T-helper 17 cell (primary cell): ENCODE results near the gene GALNT14. TPM values are rescaled to one million over a fixed set of nuclear protein-coding genes. Genes with fewer than 3 reads are reported as not detected.

Experiments used
- ATAC-seq: fragments of 150-1000 bp; cut with Tn5 transposase; 2 replicates; pipeline ENCODE4 v1.10.0; 2021; ENCODE audit warnings: mild to moderate bottlenecking, moderate library complexity
- DNase-seq, 3 donors: peaks; one replicate each; pipeline versions ENCODE4 v3.0.0 to v3.0.0-alpha.2; 2020 to 2021
- H3K9me3 ChIP-seq: one replicate; pipeline ENCODE4 v1.7.0; 2013; ENCODE audit warnings: low read length, mild to moderate bottlenecking; ENCODE audit not compliant: control insufficient read depth, poor library complexity, severe bottlenecking
- H3K27ac Mint-ChIP-seq: one replicate; pipeline ENCODE4 v1.8.0; 2022; ENCODE audit warnings: mild to moderate bottlenecking, moderate library complexity, mixed read lengths
- H3K27me3 Mint-ChIP-seq: one replicate; pipeline ENCODE4 v1.8.0; 2022; ENCODE audit warnings: mixed read lengths
- H3K36me3 Mint-ChIP-seq: one replicate; pipeline ENCODE4 v1.8.0; 2022; ENCODE audit warnings: low read depth, mixed read lengths
- H3K4me1 Mint-ChIP-seq: one replicate; pipeline ENCODE4 v1.8.0; 2022; ENCODE audit warnings: mild to moderate bottlenecking, mixed read lengths
- H3K4me3 Mint-ChIP-seq: one replicate; pipeline ENCODE4 v1.8.0; 2022; ENCODE audit warnings: mild to moderate bottlenecking, moderate library complexity, mixed read lengths
- total RNA-seq, 4 donors: library from RNA in 2 of 4; stranded (reverse) in 2 of 4; gene quantifications; one replicate each; pipeline ENCODE4 v1.2.3 and lab custom pipeline; 2022 to 2026

The GALNT14 gene
- total RNA-seq, 2 donors from 2014 or later: not detected

- DNase-seq: no peak
- Mint-ChIP-seq H3K27me3 (peaks cover 25% of the 10 kb centered on the region), H3K27ac (no peak overlapping the region), H3K4me1 (peaks cover 3% of the 10 kb centered on the region), H3K4me3 (no peak overlapping the region), H3K36me3 (no peaks in the 10 kb centered on the region)
- ATAC-seq: no peak
- no peaks in the 10 kb centered on the region for H3K9me3 ChIP-seq
Observed at GRCh38 chr2:31090188-31090587, 48.1 kb downstream of the GALNT14 start.

- H3K4me3 Mint-ChIP-seq: no peak overlapping the region
- H3K27ac Mint-ChIP-seq: no peak overlapping the region
- H3K36me3 Mint-ChIP-seq: no peaks in the 10 kb centered on the region
- H3K27me3 Mint-ChIP-seq: peaks cover 29% of the 10 kb centered on the region
- DNase-seq (no peak), ATAC-seq (no peak)
- peaks cover 3% of the 10 kb centered on the region for H3K4me1 Mint-ChIP-seq
- no peaks in the 10 kb centered on the region for H3K9me3 ChIP-seq
Observed at GRCh38 chr2:31089645-31090044, 48.6 kb downstream of the GALNT14 start.

GRCh38 chr2:31088504-31089195 lies 49.6 kb downstream of the GALNT14 start:
- Mint-ChIP-seq H3K4me3 (no peak overlapping the region), H3K36me3 (no peaks in the 10 kb centered on the region), H3K27ac (no peak overlapping the region), H3K4me1 (peaks cover 3% of the 10 kb centered on the region), H3K27me3 (peaks cover 33% of the 10 kb centered on the region)
- DNase-seq: no peak
- no peak for ATAC-seq
- H3K9me3 ChIP-seq: no peaks in the 10 kb centered on the region

- Mint-ChIP-seq H3K36me3 (no peaks in the 10 kb centered on the region), H3K4me1 (peaks cover 3% of the 10 kb centered on the region), H3K27me3 (peaks cover 40% of the 10 kb centered on the region), H3K4me3 (no peak overlapping the region), H3K27ac (no peak overlapping the region)
- no peaks in the 10 kb centered on the region for H3K9me3 ChIP-seq
- ATAC-seq (no peak), DNase-seq (no peak)
Observed at GRCh38 chr2:31087491-31087890, 50.7 kb downstream of the GALNT14 start.

GRCh38 chr2:31086590-31086989 lies 51.6 kb downstream of the GALNT14 start:
- Mint-ChIP-seq H3K4me3 (no peak overlapping the region), H3K27ac (no peak overlapping the region), H3K36me3 (no peaks in the 10 kb centered on the region), H3K27me3 (peaks cover 47% of the 10 kb centered on the region), H3K4me1 (peaks cover 3% of the 10 kb centered on the region)
- no peaks in the 10 kb centered on the region for H3K9me3 ChIP-seq
- ATAC-seq: no peak
- no peak for DNase-seq

- peaks cover under 1% of the 10 kb centered on the region for H3K4me1 Mint-ChIP-seq
- H3K36me3 Mint-ChIP-seq: no peaks in the 10 kb centered on the region
- ATAC-seq (no peak), DNase-seq (no peak)
- H3K4me3 Mint-ChIP-seq: no peak overlapping the region
- peaks cover 63% of the 10 kb centered on the region for H3K27me3 Mint-ChIP-seq
- no peak overlapping the region for H3K27ac Mint-ChIP-seq
- H3K9me3 ChIP-seq: no peaks in the 10 kb centered on the region
Observed at GRCh38 chr2:31083234-31083993, 54.8 kb downstream of the GALNT14 start.

- Mint-ChIP-seq H3K4me3 (no peak overlapping the region), H3K36me3 (peaks cover 4% of the 10 kb centered on the region), H3K4me1 (no peaks in the 10 kb centered on the region), H3K27ac (no peak overlapping the region), H3K27me3 (peaks cover 73% of the 10 kb centered on the region)
- no peaks in the 10 kb centered on the region for H3K9me3 ChIP-seq
- DNase-seq: no peak
- no peak for ATAC-seq
Observed at GRCh38 chr2:31082002-31082401, 56.2 kb downstream of the GALNT14 start.

GRCh38 chr2:31081492-31081891 lies 56.7 kb downstream of the GALNT14 start:
- H3K4me3 Mint-ChIP-seq: no peak overlapping the region
- no peak for ATAC-seq
- H3K27ac Mint-ChIP-seq: no peak overlapping the region
- DNase-seq: no peak
- H3K4me1 Mint-ChIP-seq: no peaks in the 10 kb centered on the region
- H3K36me3 Mint-ChIP-seq: peaks cover 4% of the 10 kb centered on the region
- peaks cover 74% of the 10 kb centered on the region for H3K27me3 Mint-ChIP-seq
- no peaks in the 10 kb centered on the region for H3K9me3 ChIP-seq

GRCh38 chr2:31080361-31080760 lies 57.9 kb downstream of the GALNT14 start:
- no peaks in the 10 kb centered on the region for H3K9me3 ChIP-seq
- H3K4me3 Mint-ChIP-seq: no peak overlapping the region
- peaks cover 63% of the 10 kb centered on the region for H3K27me3 Mint-ChIP-seq
- no peaks in the 10 kb centered on the region for H3K4me1 Mint-ChIP-seq
- peaks cover 4% of the 10 kb centered on the region for H3K36me3 Mint-ChIP-seq
- DNase-seq (no peak), ATAC-seq (no peak)
- H3K27ac Mint-ChIP-seq: no peak overlapping the region

- Mint-ChIP-seq H3K27me3 (peaks cover 58% of the 10 kb centered on the region), H3K27ac (no peak overlapping the region), H3K4me3 (no peak overlapping the region), H3K36me3 (peaks cover 4% of the 10 kb centered on the region), H3K4me1 (no peaks in the 10 kb centered on the region)
- DNase-seq (no peak), ATAC-seq (no peak)
- no peaks in the 10 kb centered on the region for H3K9me3 ChIP-seq
Observed at GRCh38 chr2:31079665-31080064, 58.6 kb downstream of the GALNT14 start.

- H3K9me3 ChIP-seq: no peaks in the 10 kb centered on the region
- no peak for DNase-seq
- peaks cover 53% of the 10 kb centered on the region for H3K27me3 Mint-ChIP-seq
- ATAC-seq: no peak
- no peaks in the 10 kb centered on the region for H3K4me1 Mint-ChIP-seq
- no peak overlapping the region for H3K4me3 Mint-ChIP-seq
- peaks cover 4% of the 10 kb centered on the region for H3K36me3 Mint-ChIP-seq
- no peak overlapping the region for H3K27ac Mint-ChIP-seq
Observed at GRCh38 chr2:31078579-31079105, 59.6 kb downstream of the GALNT14 start.

- no peak overlapping the region for H3K27ac Mint-ChIP-seq
- H3K4me3 Mint-ChIP-seq: no peak overlapping the region
- peaks cover 4% of the 10 kb centered on the region for H3K36me3 Mint-ChIP-seq
- no peaks in the 10 kb centered on the region for H3K4me1 Mint-ChIP-seq
- peaks cover 50% of the 10 kb centered on the region for H3K27me3 Mint-ChIP-seq
- no peak for ATAC-seq
- no peaks in the 10 kb centered on the region for H3K9me3 ChIP-seq
- no peak for DNase-seq
Observed at GRCh38 chr2:31078011-31078410, 60.2 kb downstream of the GALNT14 start.

GRCh38 chr2:31075941-31076590 lies 62.2 kb downstream of the GALNT14 start:
- peaks cover 7% of the 10 kb centered on the region for H3K4me1 Mint-ChIP-seq
- no peak for ATAC-seq
- H3K9me3 ChIP-seq: no peaks in the 10 kb centered on the region

More at GRCh38 chr2:31075941-31076590, 62.2 kb downstream of the GALNT14 start:
- Mint-ChIP-seq H3K27me3 (peaks cover 58% of the 10 kb centered on the region), H3K4me3 (no peak overlapping the region), H3K36me3 (peaks cover 4% of the 10 kb centered on the region), H3K27ac (no peak overlapping the region)
- no peak for DNase-seq
